ENCODE measurements around the gene SAMD11.

Gene SAMD11

GRCh38 chr1:917466-918091 is 6.1 kb upstream of the SAMD11 start:
- no peak for DNase-seq

DNA sequence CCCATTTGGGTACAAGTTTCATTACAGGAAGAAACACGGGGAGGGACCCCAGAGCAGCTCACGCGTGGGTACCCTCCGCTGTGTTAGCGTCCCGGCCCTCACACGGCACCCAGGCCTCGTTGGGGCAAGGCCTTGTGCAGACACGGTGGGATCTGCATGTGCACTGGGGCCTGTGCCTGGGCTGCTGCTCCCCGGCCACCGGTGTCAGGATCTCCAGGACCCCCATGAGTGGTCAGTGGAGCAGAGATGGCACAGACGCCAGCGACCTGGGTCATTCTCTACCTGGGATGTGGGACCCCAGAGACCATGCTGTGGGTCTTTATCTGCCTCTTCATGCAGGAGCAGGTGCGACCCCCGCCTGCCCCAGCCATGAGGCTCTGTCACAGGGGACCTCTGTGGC is 5.4 kb upstream of the SAMD11 start:
- no peak for DNase-seq

DNA sequence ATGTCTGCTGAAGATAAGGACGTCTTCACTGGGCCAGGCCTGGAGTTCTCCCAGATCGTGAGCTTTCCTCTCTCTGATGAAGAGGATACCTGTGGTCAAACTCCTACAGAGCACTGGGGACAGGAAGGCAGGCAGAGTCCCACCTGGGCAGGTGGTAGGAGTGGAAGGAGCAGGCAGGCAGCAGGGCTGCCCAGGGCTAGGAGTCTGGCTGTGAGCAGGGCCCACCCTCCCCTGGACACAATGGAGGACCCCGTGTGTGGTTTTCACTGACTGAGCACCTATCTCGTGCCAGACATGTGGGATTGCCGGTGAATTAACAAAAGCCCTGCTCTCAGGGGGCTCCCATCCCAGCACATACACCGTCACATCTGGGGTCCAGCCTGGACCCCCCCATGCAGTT is 4.9 kb upstream of the SAMD11 start:
- no peak for DNase-seq

DNA sequence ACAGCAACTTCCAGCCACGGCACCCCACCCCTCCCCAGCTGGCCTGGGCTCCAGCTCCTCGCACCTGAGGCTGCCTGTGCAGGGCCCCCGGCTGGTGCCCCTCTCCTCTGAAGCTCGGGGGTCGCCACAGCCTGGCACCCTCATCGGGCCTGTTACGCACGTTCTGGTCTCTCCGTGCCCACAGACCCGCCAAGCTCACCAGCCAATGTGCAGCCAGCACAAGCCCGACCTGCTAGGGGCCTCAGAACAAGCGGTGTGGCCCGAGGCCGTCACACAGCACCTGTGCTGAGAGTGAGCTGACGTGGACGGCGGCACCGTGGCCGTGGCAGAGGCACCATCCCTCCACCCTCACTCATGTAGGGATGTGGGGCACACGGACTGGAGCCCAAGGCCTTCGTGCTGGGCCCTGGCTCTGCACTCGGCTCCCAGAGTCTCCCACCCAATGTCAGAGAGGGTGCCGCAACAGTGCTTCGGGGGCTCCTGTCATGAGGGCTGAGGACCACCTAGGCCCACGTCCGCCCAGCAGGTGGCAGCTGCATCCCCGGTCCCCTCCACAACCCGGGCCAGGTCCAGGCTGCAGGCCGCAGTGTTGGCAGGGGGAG is 4.4 kb upstream of the SAMD11 start:
- no peak for DNase-seq

GRCh38 chr1:920010-920409 is 3.7 kb upstream of the SAMD11 start:
- DNase-seq, result no peak

DNA sequence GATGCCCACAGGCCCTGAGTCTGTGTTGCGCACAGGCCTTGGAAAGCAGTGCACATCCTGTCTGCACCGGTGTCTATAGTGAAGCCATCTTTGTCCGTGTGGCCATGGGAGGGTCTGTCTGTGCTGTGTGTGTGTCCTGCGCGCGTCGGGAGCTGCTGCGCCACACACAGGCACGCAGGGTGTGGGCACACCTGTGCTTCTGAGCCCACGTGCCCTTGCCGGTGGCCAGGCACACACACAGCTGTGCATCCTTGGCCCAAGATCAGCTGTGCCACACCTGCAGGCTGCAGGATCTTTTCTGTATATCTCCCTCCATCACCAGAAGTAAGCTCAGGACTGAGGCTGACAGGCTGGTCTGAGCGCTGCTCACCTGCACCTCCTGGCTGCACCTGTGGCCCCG is 3.2 kb upstream of the SAMD11 start:
- DNase-seq, result no peak

DNA sequence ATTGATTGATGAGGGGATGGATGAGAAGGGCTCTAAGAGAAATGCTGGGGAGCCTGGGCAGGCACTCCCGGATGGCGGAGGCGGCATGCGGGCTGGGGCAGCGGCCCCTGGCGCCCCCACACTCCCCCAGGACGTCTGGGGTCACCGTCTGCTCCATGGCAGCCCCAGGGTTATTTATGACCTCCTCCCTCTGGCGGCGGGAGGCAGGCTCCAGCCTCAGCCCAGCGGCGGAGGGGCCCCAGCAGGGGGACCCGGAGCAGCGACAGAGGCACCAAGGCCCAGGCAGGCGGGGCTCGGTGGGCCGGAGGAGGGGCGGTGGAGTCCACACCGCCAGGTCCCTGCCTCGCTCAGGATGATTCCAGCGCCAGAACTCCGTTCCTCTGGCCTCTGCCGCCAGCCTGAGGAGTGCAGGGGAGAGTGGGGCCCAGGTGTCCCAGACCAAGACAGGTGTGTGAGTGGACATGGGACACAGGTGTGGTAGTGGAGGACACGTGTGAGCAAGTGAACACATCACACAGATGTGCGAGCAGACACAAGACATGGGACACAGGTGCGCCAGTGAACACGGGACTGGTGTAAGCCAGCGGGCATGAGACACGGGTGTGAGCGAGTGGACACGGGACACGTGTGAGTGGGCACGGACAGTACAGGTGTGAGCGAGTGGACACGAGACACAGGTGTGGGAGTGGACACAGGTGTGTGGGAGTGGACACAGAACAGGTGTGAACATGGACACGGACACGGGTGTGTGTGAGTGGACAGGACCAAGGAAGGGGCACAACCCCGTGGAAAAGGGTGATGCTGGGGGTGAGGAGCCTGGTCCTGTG is 2.5 kb upstream of the SAMD11 start:
- peak; percentile 58 for DNase-seq

DNA sequence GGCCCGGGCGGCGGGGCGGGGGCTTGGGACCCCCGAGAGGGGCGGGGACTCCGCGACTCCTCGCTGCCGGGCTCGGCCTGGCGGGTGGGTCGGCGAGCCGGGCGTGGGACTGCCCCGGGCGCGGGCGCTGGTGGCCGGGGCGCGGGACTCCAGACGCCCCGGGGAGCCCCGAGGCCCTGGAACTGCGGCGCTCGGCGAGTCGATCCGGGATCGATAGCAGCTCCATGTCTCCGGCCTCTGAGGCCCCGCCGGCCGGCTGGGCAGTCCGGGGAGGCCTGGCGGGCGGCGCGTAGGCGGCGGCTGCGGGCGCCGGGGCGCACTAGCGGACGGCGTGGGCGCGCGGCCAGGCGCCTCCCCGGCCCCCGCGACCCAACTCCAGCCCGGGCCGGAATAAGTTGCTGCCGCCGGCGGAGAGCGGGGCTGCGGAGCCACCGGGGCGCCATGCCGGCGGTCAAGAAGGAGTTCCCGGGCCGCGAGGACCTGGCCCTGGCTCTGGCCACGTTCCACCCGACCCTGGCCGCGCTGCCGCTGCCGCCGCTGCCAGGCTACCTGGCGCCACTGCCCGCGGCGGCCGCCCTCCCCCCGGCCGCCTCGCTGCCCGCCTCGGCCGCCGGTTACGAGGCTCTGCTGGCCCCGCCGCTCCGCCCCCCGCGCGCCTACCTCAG is 400 bp downstream of the SAMD11 start:
- no peak for DNase-seq

- DNase-seq, result no peak
Measured at GRCh38 chr1:924656-925560, 1.2 kb downstream of the SAMD11 start.

GRCh38 chr1:925561-926421 is 2.1 kb downstream of the SAMD11 start:
- no peak for DNase-seq

GRCh38 chr1:927234-927633 is 3.5 kb downstream of the SAMD11 start:
- no peak for DNase-seq

- no peak for DNase-seq
Measured at GRCh38 chr1:927748-928147, 4.0 kb downstream of the SAMD11 start.

DNA sequence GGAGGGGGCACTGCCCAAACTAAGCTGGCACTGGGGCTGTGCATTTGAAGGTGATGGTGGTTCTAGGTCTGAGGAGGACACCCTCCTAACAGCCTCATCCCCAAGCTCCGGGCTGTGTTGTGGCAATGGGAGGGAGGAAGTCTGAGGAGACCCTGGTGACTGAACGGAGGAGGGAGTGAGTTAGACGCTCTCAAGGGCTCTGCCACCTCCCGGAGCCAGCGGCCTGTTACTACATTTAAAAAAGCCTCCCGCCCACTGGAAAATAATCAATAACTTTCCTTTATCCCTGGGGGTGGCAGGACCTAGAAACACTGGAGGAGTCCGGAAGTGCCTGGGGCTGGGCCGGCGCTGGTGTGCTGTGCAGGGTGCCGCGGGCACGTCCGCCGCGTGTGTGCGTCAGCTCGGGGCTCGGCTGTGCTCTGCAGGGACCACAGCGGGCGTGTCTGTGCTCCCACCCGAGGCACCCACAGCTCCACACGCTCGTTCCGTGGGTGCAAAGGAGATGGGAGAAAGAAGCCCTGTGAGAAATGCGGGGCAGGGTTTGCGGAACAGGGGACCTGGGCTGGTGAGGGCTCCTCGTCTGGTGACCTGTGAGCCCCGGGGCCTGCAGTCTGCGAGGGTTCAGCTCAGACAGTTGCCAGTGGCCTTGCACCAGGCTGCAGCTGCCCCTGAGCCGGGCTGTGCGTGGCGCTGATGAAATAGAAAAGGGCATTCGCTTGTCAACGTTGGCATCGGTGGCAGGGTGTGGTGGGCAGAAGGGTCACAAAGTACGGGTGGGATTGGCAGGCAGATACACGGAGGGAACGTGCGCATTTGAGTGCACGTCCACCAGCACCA is 5.3 kb downstream of the SAMD11 start:
- no peak for DNase-seq

DNA sequence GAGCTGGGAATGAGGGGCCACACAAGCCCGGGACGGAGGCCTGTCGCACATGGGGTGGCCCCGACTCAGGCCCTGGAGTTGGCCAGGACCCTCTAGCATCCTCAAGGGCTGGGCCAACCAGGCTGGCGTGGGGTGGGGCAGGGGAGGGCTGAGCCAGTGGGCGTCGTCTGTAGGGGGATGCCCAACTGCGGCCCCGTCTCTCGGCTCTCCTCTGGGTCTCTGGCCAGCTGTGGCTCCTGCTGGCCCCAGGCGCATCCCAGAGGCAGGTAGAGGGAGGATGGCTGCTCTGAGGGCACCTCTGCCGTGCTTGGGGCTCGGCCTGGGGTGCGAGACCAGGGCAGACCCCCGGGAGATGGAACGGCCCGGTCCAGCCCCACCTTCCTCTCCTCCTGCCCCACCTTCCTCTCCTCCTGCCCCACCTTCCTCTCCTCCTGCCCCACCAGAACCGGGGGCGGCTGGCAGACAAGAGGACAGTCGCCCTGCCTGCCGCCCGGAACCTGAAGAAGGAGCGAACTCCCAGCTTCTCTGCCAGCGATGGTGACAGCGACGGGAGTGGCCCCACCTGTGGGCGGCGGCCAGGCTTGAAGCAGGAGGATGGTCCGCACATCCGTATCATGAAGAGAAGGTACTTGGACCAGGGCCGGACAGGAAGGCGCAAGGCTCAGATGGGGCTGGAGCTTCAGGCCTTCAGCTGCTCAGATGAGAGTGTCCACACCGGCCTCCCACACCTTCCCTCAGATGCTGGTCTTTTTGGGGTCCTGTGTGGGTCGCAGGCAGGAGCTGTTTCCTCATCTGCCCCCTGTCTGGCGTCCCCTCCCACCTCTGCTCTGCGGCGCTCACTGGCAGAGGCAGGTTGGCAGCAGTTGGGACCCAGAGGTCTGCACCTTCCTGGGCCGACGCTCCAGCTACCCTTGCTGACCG is 6.2 kb downstream of the SAMD11 start:
- DNase-seq, result no peak

DNA sequence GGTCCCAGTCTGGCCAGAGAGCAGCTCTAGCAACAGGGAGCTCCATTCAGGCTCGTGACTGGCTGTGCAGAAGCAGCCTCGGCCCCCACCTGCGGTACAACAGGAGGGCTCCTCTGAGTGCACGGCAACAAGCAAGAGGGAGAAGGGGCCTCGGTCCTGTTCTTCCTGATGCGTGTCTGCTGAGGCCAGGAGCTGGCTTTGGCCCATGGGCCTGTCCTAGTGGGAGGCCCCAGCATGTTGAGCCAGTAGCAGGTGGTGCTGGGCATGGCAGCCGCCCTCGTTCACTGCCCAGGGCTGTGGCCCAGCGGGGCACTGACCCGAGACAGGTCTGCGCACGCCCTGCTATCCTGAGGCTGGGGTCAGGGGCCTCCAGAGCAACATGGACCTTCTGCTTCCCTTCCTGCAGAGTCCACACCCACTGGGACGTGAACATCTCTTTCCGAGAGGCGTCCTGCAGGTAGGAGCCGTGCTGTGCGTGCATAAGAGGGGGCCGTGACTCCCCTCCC is 7.0 kb downstream of the SAMD11 start:
- DNase-seq, result no peak

- DNase-seq, result no peak
Measured at GRCh38 chr1:931380-932172, 7.9 kb downstream of the SAMD11 start.

DNA sequence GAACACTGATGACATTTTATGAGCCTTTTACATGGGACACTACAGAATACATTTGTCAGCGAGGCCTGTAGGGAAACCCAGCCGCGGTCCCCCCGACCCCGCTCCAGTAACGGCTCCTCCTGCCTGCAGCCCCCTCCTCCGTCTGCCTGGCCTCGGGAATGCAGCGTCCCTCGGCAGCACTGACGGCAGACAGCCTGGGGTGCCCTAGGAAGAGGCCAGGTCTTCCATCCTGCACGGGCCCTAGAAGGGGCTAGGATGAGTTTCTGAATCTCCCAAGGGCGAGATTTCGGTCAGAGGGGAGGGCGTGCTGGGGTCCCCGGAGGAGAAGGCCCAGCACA is 8.4 kb downstream of the SAMD11 start:
- no peak for DNase-seq

DNA sequence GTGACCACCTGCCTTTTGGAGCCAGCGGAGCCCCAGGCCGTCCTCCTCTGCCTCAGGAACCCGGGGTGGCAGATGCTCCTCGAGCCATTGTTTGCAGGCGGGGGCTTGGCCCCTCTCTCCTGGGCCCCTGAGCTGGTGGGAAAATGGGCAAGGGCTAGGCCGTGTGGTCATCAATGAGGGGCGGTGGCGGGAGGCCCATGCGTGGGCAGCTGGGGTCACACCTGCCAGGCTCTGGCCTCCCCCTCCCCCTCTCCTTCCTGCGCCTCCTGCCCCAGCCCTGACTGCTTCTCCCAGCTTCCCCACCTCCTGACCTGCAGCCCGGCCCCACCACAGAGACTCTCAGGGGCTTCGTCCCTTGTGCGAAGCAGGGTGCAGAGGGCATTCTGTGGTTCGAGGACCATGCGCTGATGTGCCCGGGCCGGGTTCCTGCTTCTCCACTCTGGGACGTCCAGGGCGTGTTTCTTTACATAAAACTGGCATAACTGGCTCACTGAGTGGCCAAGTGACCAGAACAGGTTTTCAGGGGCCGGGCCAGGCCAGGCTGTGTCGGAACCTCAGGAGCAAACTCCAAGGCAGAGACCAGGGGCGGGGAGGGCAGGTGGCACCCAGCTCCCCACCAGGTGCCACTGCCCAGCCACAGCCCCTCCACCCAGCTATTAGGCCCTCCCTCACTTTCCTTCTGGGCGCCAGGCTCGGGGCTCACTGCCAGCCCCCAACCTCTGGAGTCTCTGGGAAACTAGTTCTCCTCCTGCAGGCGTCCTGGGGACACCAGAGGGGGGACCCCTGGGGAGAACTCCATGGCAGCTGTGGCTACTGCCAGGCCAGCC is 9.3 kb downstream of the SAMD11 start:
- DNase-seq, result no peak

Measured in KG1 (cell line).